Measurements from ENCODE around the gene ZNF649.
A peak's percentile ranks its signal among the peaks of the same experiment; 100 is the strongest.

Gene ZNF649

DNA sequence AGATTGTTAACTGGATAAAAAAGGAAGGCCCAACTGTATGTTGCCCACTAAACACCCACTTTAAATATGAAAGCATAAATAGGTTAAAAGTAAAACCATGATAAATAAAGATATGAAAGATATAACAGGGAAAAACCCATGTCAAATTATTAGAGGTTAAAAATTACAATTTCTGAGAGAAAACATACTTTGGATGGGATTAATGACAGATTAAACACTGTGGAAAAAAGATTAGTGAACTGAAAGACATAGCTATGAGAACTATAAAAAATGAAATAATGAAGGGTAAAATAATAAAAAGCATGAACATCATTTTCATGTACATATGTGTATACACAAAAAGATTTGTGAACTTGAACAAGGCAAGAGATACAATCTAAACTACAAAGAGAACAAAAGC, 14.9 kb downstream of the ZNF649 start:
- no peak overlapping the region for H3K4me3 ChIP-seq (ENCODE audit: low read depth, low read length)
- no peak for DNase-seq (ENCODE audit: low read depth)
- in situ Hi-C loops (cut with HindIII; ENCODE audit: low sequenced_read_pairs), result no loop called here
- TF ChIP-seq, protein P1, sequence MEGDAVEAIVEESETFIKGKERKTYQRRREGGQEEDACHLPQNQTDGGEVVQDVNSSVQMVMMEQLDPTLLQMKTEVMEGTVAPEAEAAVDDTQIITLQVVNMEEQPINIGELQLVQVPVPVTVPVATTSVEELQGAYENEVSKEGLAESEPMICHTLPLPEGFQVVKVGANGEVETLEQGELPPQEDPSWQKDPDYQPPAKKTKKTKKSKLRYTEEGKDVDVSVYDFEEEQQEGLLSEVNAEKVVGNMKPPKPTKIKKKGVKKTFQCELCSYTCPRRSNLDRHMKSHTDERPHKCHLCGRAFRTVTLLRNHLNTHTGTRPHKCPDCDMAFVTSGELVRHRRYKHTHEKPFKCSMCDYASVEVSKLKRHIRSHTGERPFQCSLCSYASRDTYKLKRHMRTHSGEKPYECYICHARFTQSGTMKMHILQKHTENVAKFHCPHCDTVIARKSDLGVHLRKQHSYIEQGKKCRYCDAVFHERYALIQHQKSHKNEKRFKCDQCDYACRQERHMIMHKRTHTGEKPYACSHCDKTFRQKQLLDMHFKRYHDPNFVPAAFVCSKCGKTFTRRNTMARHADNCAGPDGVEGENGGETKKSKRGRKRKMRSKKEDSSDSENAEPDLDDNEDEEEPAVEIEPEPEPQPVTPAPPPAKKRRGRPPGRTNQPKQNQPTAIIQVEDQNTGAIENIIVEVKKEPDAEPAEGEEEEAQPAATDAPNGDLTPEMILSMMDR (IDR thresholded peaks at IDR 0.05; ENCODE audit: low read depth, low read length, missing control alignments), result no peak

DNA sequence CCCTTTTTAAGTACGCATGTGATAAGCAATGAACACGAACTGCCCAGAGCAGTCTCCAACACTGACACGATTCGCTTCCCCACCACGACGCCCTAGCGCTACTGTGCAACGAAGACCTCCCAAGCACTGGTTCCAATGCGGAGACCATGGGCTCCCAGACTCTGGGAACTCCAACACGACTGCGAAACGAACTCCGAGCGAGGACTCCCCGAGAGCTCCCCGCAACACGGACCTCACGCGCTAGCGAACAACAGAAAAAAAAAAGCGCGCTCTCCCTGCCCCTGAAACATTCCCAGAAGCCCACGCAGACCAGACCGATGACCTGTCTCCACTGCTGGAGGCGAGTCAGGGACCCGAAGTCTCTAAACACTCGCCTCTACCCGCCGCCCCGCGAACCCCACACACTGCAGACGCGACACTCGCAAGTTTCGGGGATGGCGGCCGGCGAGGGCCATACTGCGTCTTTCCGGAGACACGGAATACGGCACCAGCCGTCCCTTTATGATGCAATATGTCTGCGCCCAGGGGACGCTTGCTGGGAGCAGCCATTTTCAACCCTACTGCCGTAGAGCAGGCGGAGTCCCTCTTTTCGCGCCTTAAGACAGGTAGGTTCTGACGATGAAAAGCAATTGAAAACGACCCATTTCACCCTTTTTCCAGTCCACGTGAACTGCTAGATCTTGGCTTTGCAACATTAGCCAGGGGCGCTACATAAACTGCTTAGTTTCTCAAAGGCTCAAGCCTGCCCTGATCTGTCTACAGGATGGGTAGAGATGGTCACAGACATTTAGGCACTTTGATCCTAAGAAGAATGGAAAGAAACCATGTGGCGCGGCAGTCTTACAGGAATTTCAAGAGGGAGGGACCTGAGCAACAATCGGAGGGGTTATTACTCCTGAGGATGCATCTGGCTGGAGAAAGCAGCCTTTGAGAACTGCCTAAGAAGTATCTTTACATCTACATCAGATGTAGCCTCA, 17.0 kb downstream of the ZNF649 start, which contains the start of gene ZNF577:
Gene ZNF577 (minus strand): TSS at position 430 of the 977 bp plus-strand sequence. CDS start 7,569 bp downstream, outside the sequence.
- TF ChIP-seq, protein P1 (IDR thresholded peaks at IDR 0.05; ENCODE audit: low read depth, low read length, missing control alignments), result no peak
- in situ Hi-C loops (cut with HindIII; ENCODE audit: low sequenced_read_pairs), result no loop called here
- H3K4me3 ChIP-seq (ENCODE audit: low read depth, low read length), result peak within 1 kb of the TSS; percentile 80
- peak; percentile 83 for DNase-seq (ENCODE audit: low read depth)

DNA sequence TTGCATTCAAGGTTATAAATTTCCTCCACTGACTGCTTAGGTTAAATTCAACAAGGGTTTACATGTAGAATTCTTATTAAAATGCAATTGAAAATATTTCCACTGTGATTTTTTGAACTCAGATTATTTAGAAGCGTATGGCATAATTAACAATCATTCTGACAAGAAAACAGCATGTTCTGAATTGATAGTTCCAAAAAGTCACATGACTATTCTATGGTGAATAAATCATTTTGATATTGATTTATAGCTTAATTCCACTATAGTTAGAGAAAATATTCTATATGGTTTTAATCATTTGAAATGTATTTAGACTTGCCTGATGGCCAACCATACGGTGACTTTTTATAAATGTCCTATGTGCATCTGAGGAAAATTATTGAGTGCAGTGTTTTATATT, 20.1 kb downstream of the ZNF649 start:
- no peak overlapping the region for H3K4me3 ChIP-seq (ENCODE audit: low read depth, low read length)
- TF ChIP-seq, protein P1 (IDR thresholded peaks at IDR 0.05; ENCODE audit: low read depth, low read length, missing control alignments), result no peak
- in situ Hi-C loops (cut with HindIII; ENCODE audit: low sequenced_read_pairs), result no loop called here
- no peak for DNase-seq (ENCODE audit: low read depth)

DNA sequence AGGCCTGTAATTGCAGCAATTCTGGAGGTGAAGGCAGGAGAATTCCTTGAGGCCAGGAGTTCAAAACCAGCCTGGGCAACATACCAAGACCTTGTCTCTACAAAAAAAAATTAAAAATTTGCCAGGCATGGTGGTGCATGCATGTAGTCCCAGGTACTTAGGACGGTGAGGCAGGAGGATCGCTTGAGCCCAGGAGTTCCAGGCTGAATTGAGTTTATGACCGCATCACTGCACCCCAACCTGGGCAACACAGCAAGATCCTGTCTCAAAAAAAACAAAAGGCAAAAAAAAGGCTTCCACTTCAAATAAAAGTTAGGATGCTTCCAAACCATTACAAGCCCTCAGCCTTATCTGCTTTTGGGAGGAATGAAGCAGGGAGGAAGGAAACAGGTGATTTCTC, 22.3 kb downstream of the ZNF649 start:
- DNase-seq (ENCODE audit: low read depth), result no peak
- no peak overlapping the region for H3K4me3 ChIP-seq (ENCODE audit: low read depth, low read length)
- in situ Hi-C loops (cut with HindIII; ENCODE audit: low sequenced_read_pairs), result no loop called here
- TF ChIP-seq, protein P1 (IDR thresholded peaks at IDR 0.05; ENCODE audit: low read depth, low read length, missing control alignments), result no peak

DNA sequence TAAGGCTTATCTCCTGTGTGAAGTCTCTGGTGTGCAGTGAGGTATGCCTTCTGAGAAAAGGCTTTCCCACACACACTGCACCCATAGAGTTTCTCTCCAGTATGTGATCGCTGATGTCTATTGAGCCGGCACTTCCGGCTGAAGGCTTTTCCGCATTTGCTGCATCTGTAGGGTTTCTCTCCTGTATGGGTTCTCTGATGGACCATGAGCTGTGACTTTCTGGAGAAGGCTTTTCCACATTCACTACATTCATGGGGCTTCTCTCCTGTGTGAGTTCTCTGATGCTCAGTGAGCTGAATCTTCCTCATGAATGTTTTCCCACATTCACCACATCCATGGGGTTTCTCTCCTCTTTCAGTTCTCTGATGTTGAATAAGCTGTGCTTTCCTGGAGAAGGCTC, 31.7 kb downstream of the ZNF649 start:
- no peak for DNase-seq (ENCODE audit: low read depth)
- in situ Hi-C loops (cut with HindIII; ENCODE audit: low sequenced_read_pairs), result no loop called here
- no peak overlapping the region for H3K4me3 ChIP-seq (ENCODE audit: low read depth, low read length)
- TF ChIP-seq, protein P1 (IDR thresholded peaks at IDR 0.05; ENCODE audit: low read depth, low read length, missing control alignments), result no peak

DNA sequence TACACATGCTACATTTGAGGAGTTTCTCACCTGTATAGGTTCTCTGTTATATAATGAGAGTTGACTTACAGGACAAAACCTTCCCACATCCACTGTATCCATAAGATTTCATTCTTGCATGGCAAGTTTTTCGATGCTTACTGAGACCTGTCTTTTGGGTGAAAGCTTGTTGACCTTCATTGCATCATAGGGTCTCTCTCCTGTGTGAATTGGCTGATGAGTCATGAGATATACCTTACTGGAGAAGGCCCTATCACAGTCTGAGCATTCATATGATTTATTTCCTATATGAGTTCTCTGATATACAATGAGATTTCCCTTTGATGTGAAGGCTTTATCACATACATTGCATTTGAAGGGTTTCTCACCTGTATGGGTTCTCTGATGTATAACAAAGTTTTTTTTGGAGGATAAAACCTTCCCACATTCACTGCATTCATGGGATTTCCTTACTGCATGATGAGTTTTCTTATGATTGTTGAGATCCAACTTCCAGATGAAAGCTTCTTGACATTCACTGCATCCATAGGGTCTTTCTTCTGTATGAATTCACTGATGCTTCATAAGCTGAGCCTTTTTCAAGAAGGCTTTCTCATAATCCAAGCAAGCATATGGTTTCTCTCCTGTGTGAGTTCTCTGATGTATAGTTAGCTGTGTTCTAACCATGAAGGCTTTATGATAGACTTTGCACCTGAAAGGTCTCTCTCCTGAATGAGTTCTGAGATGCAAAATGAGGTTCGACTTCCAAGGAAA, 42.8 kb downstream of the ZNF649 start:
- in situ Hi-C loops (cut with HindIII; ENCODE audit: low sequenced_read_pairs), result no loop called here

More for the DNA sequence above, 42.8 kb downstream of the ZNF649 start:
- TF ChIP-seq, protein P1 (IDR thresholded peaks at IDR 0.05; ENCODE audit: low read depth, low read length, missing control alignments), result no peak
- DNase-seq (ENCODE audit: low read depth), result no peak
- H3K4me3 ChIP-seq (ENCODE audit: low read depth, low read length), result no peak overlapping the region

Measured in astrocyte of the cerebellum (primary cell).